Endodermal cell (in vitro differentiated cells): ENCODE data around the gene NTRK3. TPM values are rescaled to one million over a fixed set of nuclear protein-coding genes. Genes with fewer than 3 reads are reported as not detected.

Source experiments
- DNase-seq: peaks from one replicate; pipeline ENCODE4 v3.0.0-alpha.2; 2017
- H3K27ac ChIP-seq: 2 replicates; pipeline ENCODE4 v1.5.1; 2013; ENCODE audit warnings: mild to moderate bottlenecking, low read depth, low read length, moderate library complexity
- H3K27me3 ChIP-seq: 2 replicates; pipeline ENCODE4 v1.6.1; 2013; ENCODE audit warnings: mild to moderate bottlenecking, low read length, moderate library complexity; ENCODE audit not compliant: insufficient read depth, control insufficient read depth, poor library complexity, severe bottlenecking
- H3K36me3 ChIP-seq: 2 replicates; pipeline ENCODE4 v1.7.0; 2013; ENCODE audit warnings: mild to moderate bottlenecking, low read length, moderate library complexity; ENCODE audit not compliant: control insufficient read depth, insufficient read depth
- H3K4me1 ChIP-seq: one replicate; pipeline ENCODE4 v1.7.0; 2013; ENCODE audit warnings: low read length; ENCODE audit not compliant: control insufficient read depth, insufficient read depth
- H3K4me3 ChIP-seq: 2 replicates; pipeline ENCODE4 v1.5.1; 2013; ENCODE audit warnings: mild to moderate bottlenecking, low read length, moderate library complexity
- H3K9ac ChIP-seq: 2 replicates; pipeline ENCODE4 v1.6.1; 2013; ENCODE audit warnings: mild to moderate bottlenecking, low read length, moderate library complexity; ENCODE audit not compliant: poor library complexity, severe bottlenecking; ENCODE audit errors: extremely low read depth
- H3K9me3 ChIP-seq: 2 replicates; pipeline ENCODE4 v1.6.1; 2013; ENCODE audit warnings: mild to moderate bottlenecking, low read length, moderate library complexity; ENCODE audit not compliant: control insufficient read depth
- H3K27ac Mint-ChIP-seq: 2 replicates; pipeline ENCODE4 v1.8.0; 2020; ENCODE audit warnings: mixed read lengths
- H3K27me3 Mint-ChIP-seq: 2 replicates; pipeline ENCODE4 v1.8.0; 2021; ENCODE audit warnings: mild to moderate bottlenecking, mixed read lengths; ENCODE audit not compliant: insufficient read depth
- H3K36me3 Mint-ChIP-seq: 2 replicates; pipeline ENCODE4 v1.8.0; 2020; ENCODE audit warnings: low read depth, mixed read lengths
- H3K4me1 Mint-ChIP-seq: 2 replicates; pipeline ENCODE4 v1.8.0; 2020; ENCODE audit warnings: mixed read lengths
- H3K4me3 Mint-ChIP-seq: 2 replicates; pipeline ENCODE4 v1.8.0; 2020; ENCODE audit warnings: mild to moderate bottlenecking, moderate library complexity, mixed read lengths
- H3K9me3 Mint-ChIP-seq: 2 replicates; pipeline ENCODE4 v1.8.0; 2020; ENCODE audit warnings: mild to moderate bottlenecking, mixed read lengths
- CTCF ChIP-seq: fragments of 200-600 bp; sonication (generic); conservative IDR thresholded peaks from 2 replicates; pipeline ENCODE4 v1.5.0; 2021; ENCODE audit warnings: antibody characterized with exemption, mild to moderate bottlenecking
- WGBS, 2 experiments: methylation state at CpG; one replicate each; pipeline versions ENCODE4 v1.1.5 to v1.1.7; 2013; ENCODE audit warnings: missing lambda C conversion rate in 2 of 2, mixed read lengths in 1 of 2; ENCODE audit not compliant: insufficient coverage in 1 of 2, insufficient read length in 1 of 2; 5-methylcytosine and 5-hydroxymethylcytosine counted together
- total RNA-seq, 2 donors: library from RNA; stranded (reverse); fragmentation: NEBNext Ultra II Directional in 1 of 2; extraction: Animal tissue kit (Norgen Biotek cat#: 25700) in 1 of 2; gene quantifications; 2 replicates in 1 of 2; 3 replicates in 1 of 2; pipeline ENCODE4 v1.2.1, GENCODE V29; 2021

NTRK3 gene
- total RNA-seq, 2 donors from 2014 or later = 0.11 to 0.86 TPM

- Histone ChIP-seq H3K4me1 (no peaks in the 10 kb centered on the region), H3K27ac (no peak overlapping the region), H3K9me3 (no peaks in the 10 kb centered on the region), H3K4me3 (no peak overlapping the region), H3K9ac (no peak overlapping the region), H3K27me3 (peaks cover 10% of the 10 kb centered on the region), H3K36me3 (no peaks in the 10 kb centered on the region)
- H3K27ac Mint-ChIP-seq = no peak overlapping the region
- DNase-seq = no peak
- H3K27me3 Mint-ChIP-seq = peaks cover 14% of the 10 kb centered on the region
- H3K4me1 Mint-ChIP-seq = no peaks in the 10 kb centered on the region
- no peak for TF ChIP-seq CTCF
- no peaks in the 10 kb centered on the region for H3K9me3 Mint-ChIP-seq
- H3K4me3 Mint-ChIP-seq = no peak overlapping the region
- H3K36me3 Mint-ChIP-seq = no peaks in the 10 kb centered on the region
These were observed 59.6 kb downstream of the NTRK3 start for GRCh38 chr15:88196961-88197360.

- Histone ChIP-seq H3K36me3 (no peaks in the 10 kb centered on the region), H3K27ac (no peak overlapping the region), H3K9me3 (no peaks in the 10 kb centered on the region), H3K27me3 (peaks cover 10% of the 10 kb centered on the region), H3K4me3 (no peak overlapping the region), H3K9ac (no peak overlapping the region), H3K4me1 (no peaks in the 10 kb centered on the region)
- Mint-ChIP-seq H3K27ac (no peak overlapping the region), H3K36me3 (no peaks in the 10 kb centered on the region), H3K9me3 (no peaks in the 10 kb centered on the region), H3K4me3 (no peak overlapping the region), H3K4me1 (no peaks in the 10 kb centered on the region), H3K27me3 (peaks cover 14% of the 10 kb centered on the region)
- TF ChIP-seq CTCF = no peak
- no peak for DNase-seq
- WGBS, 2 experiments = 85 to 95% methylated on average over 4 of the region's 4 CpGs
These were observed 62.4 kb downstream of the NTRK3 start for GRCh38 chr15:88194162-88194561.

GRCh38 chr15:88193415-88193814 is 63.1 kb downstream of the NTRK3 start:
- Histone ChIP-seq H3K27ac (no peak overlapping the region), H3K4me3 (no peak overlapping the region), H3K36me3 (no peaks in the 10 kb centered on the region), H3K9ac (no peak overlapping the region), H3K4me1 (no peaks in the 10 kb centered on the region), H3K27me3 (peaks cover 4% of the 10 kb centered on the region), H3K9me3 (no peaks in the 10 kb centered on the region)
- TF ChIP-seq CTCF = peak; percentile 70
- DNase-seq = no peak
- Mint-ChIP-seq H3K9me3 (no peaks in the 10 kb centered on the region), H3K27me3 (peaks cover 14% of the 10 kb centered on the region), H3K4me1 (no peaks in the 10 kb centered on the region), H3K27ac (no peak overlapping the region), H3K36me3 (no peaks in the 10 kb centered on the region), H3K4me3 (no peak overlapping the region)
- WGBS, 2 experiments = 67 to 70% methylated on average over 3 to 4 of the region's 4 CpGs
